SK-N-SH treated with all-trans-retinoic acid at 6 μM for 48 hours (cell line): ENCODE measurements around the gene GNAI1.

ENCODE experiments used
- ATAC-seq: fragments of 200-7000 bp; cut with Tn5 transposase; 3 replicates; pipeline ENCODE4 v1.9.1; 2020; ENCODE audit warnings: mild to moderate bottlenecking, moderate library complexity
- ARNTL ChIP-seq: fragments of 450-650 bp; formaldehyde crosslinking; IDR thresholded peaks from 2 replicates; pipeline ENCODE4 v1.5.0; 2020; ENCODE audit warnings: low read depth, mild to moderate bottlenecking, moderate library complexity, borderline replicate concordance
- CREB5 ChIP-seq: fragments of 250-450 bp; sonication (Bioruptor Pico); IDR thresholded peaks from 2 replicates; pipeline ENCODE4 v1.5.1; 2020; ENCODE audit warnings: low read depth, mild to moderate bottlenecking, moderate library complexity
- CSDC2 ChIP-seq: fragments of 250-450 bp; sonication (Bioruptor Pico); IDR thresholded peaks from 2 replicates; pipeline ENCODE4 v1.5.0; 2020; ENCODE audit warnings: mild to moderate bottlenecking, moderate library complexity
- CSRNP3 ChIP-seq: fragments of 250-450 bp; sonication (Bioruptor Pico); IDR thresholded peaks from 2 replicates; pipeline ENCODE4 v1.5.1; 2021; ENCODE audit warnings: mild to moderate bottlenecking, moderate library complexity
- ESRRG ChIP-seq: fragments of 250-450 bp; sonication (Bioruptor Pico); IDR thresholded peaks from 2 replicates; pipeline ENCODE4 v1.6.1; 2021; ENCODE audit warnings: mild to moderate bottlenecking
- GLIS3 ChIP-seq: fragments of 250-450 bp; sonication (Bioruptor Pico); IDR thresholded peaks from 2 replicates; pipeline ENCODE4 v1.5.0; 2020; ENCODE audit warnings: mild to moderate bottlenecking, moderate library complexity
- ISL1 ChIP-seq: fragments of 250-450 bp; sonication (Bioruptor Pico); IDR thresholded peaks from 2 replicates; pipeline ENCODE4 v2.1.2; 2022; ENCODE audit warnings: mild to moderate bottlenecking, moderate library complexity
- OSR1 ChIP-seq: fragments of 250-450 bp; sonication (Bioruptor Pico); IDR thresholded peaks from 2 replicates; pipeline ENCODE4 v1.8.0; 2022; ENCODE audit warnings: moderate library complexity, mild to moderate bottlenecking, inconsistent platforms
- PATZ1 ChIP-seq: fragments of 250-450 bp; sonication (Bioruptor Pico); IDR thresholded peaks from 2 replicates; pipeline ENCODE4 v1.8.0; 2020; ENCODE audit warnings: mild to moderate bottlenecking, moderate library complexity, borderline replicate concordance
- POU6F1 ChIP-seq: fragments of 250-450 bp; sonication (Bioruptor Pico); IDR thresholded peaks from 2 replicates; pipeline ENCODE4 v1.8.0; 2021; ENCODE audit warnings: low read depth, mild to moderate bottlenecking, moderate library complexity, borderline replicate concordance
- PPARA ChIP-seq: fragments of 250-450 bp; sonication (Bioruptor Pico); IDR thresholded peaks from 2 replicates; pipeline ENCODE4 v1.5.0; 2020; ENCODE audit warnings: mild to moderate bottlenecking, borderline replicate concordance
- RARB ChIP-seq: fragments of 250-450 bp; sonication (Bioruptor Pico); IDR thresholded peaks from 2 replicates; pipeline ENCODE4 v1.8.0; 2021; ENCODE audit warnings: mild to moderate bottlenecking, moderate library complexity
- TCF4 ChIP-seq: fragments of 250-450 bp; sonication (Bioruptor Pico); IDR thresholded peaks from 2 replicates; pipeline ENCODE4 v1.8.0; 2021; ENCODE audit warnings: mild to moderate bottlenecking, moderate library complexity, borderline replicate concordance
- TOX ChIP-seq: fragments of 250-450 bp; sonication (Bioruptor Pico); IDR thresholded peaks from 2 replicates; pipeline ENCODE4 v1.8.0; 2021; ENCODE audit warnings: mild to moderate bottlenecking, moderate library complexity, borderline replicate concordance
- TSHZ2 ChIP-seq: fragments of 250-450 bp; sonication (Bioruptor Pico); IDR thresholded peaks from 2 replicates; pipeline ENCODE4 v1.5.0; 2020; ENCODE audit warnings: mild to moderate bottlenecking, moderate library complexity
- ZC3H10 ChIP-seq: fragments of 250-450 bp; sonication (Bioruptor Pico); IDR thresholded peaks from 2 replicates; pipeline ENCODE4 v1.5.1; 2021; ENCODE audit warnings: mild to moderate bottlenecking, moderate library complexity
- ZFP30 ChIP-seq: fragments of 450-650 bp; formaldehyde crosslinking; IDR thresholded peaks from 2 replicates; pipeline ENCODE4 v1.5.0; 2022; ENCODE audit warnings: mild to moderate bottlenecking, moderate library complexity
- ZNF70 ChIP-seq: fragments of 450-650 bp; formaldehyde crosslinking; IDR thresholded peaks from 2 replicates; pipeline ENCODE4 v1.5.0; 2020; ENCODE audit warnings: mild to moderate bottlenecking, moderate library complexity
- ZNF8 ChIP-seq: fragments of 450-650 bp; formaldehyde crosslinking; IDR thresholded peaks from 2 replicates; pipeline ENCODE4 v1.5.0; 2020; ENCODE audit warnings: mild to moderate bottlenecking, moderate library complexity

Gene GNAI1

GRCh38 chr7:80093349-80093748 is 41.3 kb upstream of the GNAI1 start:
- ATAC-seq = no peak
- TF ChIP-seq GLIS3 (CRISPR knock-in tag) (no peak), TOX (no peak), ESRRG (no peak), ZNF70 (no peak), CSDC2 (no peak), OSR1 (CRISPR knock-in tag) (no peak), RARB (CRISPR knock-in tag) (no peak), TCF4 (CRISPR knock-in tag) (no peak), PPARA (no peak), CSRNP3 (CRISPR knock-in tag) (no peak), ZC3H10 (CRISPR knock-in tag) (no peak)

GRCh38 chr7:80095545-80095944 is 39.1 kb upstream of the GNAI1 start:
- peak; percentile 77; the same call in 2 of the 3 replicates for ATAC-seq
- TF ChIP-seq ISL1 (CRISPR knock-in tag) = no peak
- no peak for TF ChIP-seq CREB5 (CRISPR knock-in tag)
- no peak for TF ChIP-seq GLIS3 (CRISPR knock-in tag)
- TF ChIP-seq ZFP30 (CRISPR knock-in tag) = no peak
- no peak for TF ChIP-seq TCF4 (CRISPR knock-in tag)
- no peak for TF ChIP-seq POU6F1 (CRISPR knock-in tag)
- no peak for TF ChIP-seq TOX
- no peak for TF ChIP-seq PPARA
- no peak for TF ChIP-seq CSRNP3 (CRISPR knock-in tag)
- TF ChIP-seq ZNF8 (CRISPR knock-in tag) = no peak
- TF ChIP-seq TSHZ2 (CRISPR knock-in tag) = no peak
- TF ChIP-seq ESRRG = no peak
- TF ChIP-seq ARNTL = no peak
- no peak for TF ChIP-seq ZC3H10 (CRISPR knock-in tag)

- TF ChIP-seq CREB5 (CRISPR knock-in tag) (no peak), PATZ1 (CRISPR knock-in tag) (no peak)
- TF ChIP-seq, all 23 proteins: peak for 0
- no peak for ATAC-seq
Observed at GRCh38 chr7:80097756-80098155, 36.9 kb upstream of the GNAI1 start.
